ENCODE results near the gene PLXDC2. TPM values are rescaled to one million over a fixed set of nuclear protein-coding genes. Genes with fewer than 3 reads are reported as not detected.

The PLXDC2 gene
- total and polyA plus RNA-seq, 2 donors (not counting 1 experiment from before 2014, with no cell fraction given), result 4.2 to 5.1 TPM

- H3K36me3 ChIP-seq (ENCODE audit: control insufficient read depth, insufficient read depth, low read length), result no peaks in the 10 kb centered on the region
- H3K79me2 ChIP-seq (ENCODE audit: control insufficient read depth, insufficient read depth, low read length), result no peaks in the 10 kb centered on the region
- DNase-seq (ENCODE audit: low read depth in 2 of 2), result peak in 1 of 2 donors; percentile 33
- H2AFZ ChIP-seq (ENCODE audit: low read length), result no peak overlapping the region
- H3K4me1 ChIP-seq (ENCODE audit: control insufficient read depth, extremely low read depth, insufficient read depth, low read length), result no peaks in the 10 kb centered on the region
- H3K4me2 ChIP-seq (ENCODE audit: extremely low read depth, insufficient read depth, low read length), result no peak overlapping the region
- H4K20me1 ChIP-seq (ENCODE audit: control insufficient read depth, extremely low read depth, insufficient read depth, low read length), result no peaks in the 10 kb centered on the region
- H3K27me3 ChIP-seq (ENCODE audit: control insufficient read depth, insufficient read depth, low read length), result no peaks in the 10 kb centered on the region
- H3K4me3 ChIP-seq (replicated peaks in 1 of 4; ENCODE audit: control extremely low read depth in 1 of 4, insufficient read depth in 1 of 4, low read depth in 3 of 4, low read length in 4 of 4), result no peak overlapping the region
- H3K27ac ChIP-seq (ENCODE audit: insufficient read depth, low read length), result no peak overlapping the region
- H3K9me3 ChIP-seq (ENCODE audit: control insufficient read depth, insufficient read depth, low read depth, low read length), result no peaks in the 10 kb centered on the region
- H3K9ac ChIP-seq (ENCODE audit: insufficient read depth, low read length), result no peak overlapping the region
- TF ChIP-seq, protein P1, sequence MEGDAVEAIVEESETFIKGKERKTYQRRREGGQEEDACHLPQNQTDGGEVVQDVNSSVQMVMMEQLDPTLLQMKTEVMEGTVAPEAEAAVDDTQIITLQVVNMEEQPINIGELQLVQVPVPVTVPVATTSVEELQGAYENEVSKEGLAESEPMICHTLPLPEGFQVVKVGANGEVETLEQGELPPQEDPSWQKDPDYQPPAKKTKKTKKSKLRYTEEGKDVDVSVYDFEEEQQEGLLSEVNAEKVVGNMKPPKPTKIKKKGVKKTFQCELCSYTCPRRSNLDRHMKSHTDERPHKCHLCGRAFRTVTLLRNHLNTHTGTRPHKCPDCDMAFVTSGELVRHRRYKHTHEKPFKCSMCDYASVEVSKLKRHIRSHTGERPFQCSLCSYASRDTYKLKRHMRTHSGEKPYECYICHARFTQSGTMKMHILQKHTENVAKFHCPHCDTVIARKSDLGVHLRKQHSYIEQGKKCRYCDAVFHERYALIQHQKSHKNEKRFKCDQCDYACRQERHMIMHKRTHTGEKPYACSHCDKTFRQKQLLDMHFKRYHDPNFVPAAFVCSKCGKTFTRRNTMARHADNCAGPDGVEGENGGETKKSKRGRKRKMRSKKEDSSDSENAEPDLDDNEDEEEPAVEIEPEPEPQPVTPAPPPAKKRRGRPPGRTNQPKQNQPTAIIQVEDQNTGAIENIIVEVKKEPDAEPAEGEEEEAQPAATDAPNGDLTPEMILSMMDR (conservative IDR thresholded peaks at IDR 0.05 in 1 of 2, IDR thresholded peaks at IDR 0.05 in 1 of 2; ENCODE audit: low read depth in 1 of 2, low read length in 2 of 2), result no peak
- no peak for TF ChIP-seq EZH2 (IDR thresholded peaks at IDR 0.05; ENCODE audit: low read length, missing control alignments)
Measured at GRCh38 chr10:19971343-19972052, 155.3 kb downstream of the PLXDC2 start.

- H3K9ac ChIP-seq (ENCODE audit: insufficient read depth, low read length), result no peak overlapping the region
- TF ChIP-seq, protein P1 (conservative IDR thresholded peaks at IDR 0.05 in 1 of 2, IDR thresholded peaks at IDR 0.05 in 1 of 2; ENCODE audit: low read depth in 1 of 2, low read length in 2 of 2), result no peak
- TF ChIP-seq EZH2 (IDR thresholded peaks at IDR 0.05; ENCODE audit: low read length, missing control alignments), result no peak
- H3K27ac ChIP-seq (ENCODE audit: insufficient read depth, low read length), result no peak overlapping the region
Measured at GRCh38 chr10:19974138-19974537, 157.9 kb downstream of the PLXDC2 start.

GRCh38 chr10:19974554-19974953 is 158.3 kb downstream of the PLXDC2 start:
- no peaks in the 10 kb centered on the region for H3K27me3 ChIP-seq (ENCODE audit: control insufficient read depth, insufficient read depth, low read length)
- H3K27ac ChIP-seq (ENCODE audit: insufficient read depth, low read length), result no peak overlapping the region
- H3K4me1 ChIP-seq (ENCODE audit: control insufficient read depth, extremely low read depth, insufficient read depth, low read length), result no peaks in the 10 kb centered on the region
- no peak for DNase-seq (ENCODE audit: low read depth in 2 of 2)
- no peak overlapping the region for H3K9ac ChIP-seq (ENCODE audit: insufficient read depth, low read length)
- no peak for TF ChIP-seq EZH2 (IDR thresholded peaks at IDR 0.05; ENCODE audit: low read length, missing control alignments)
- TF ChIP-seq, protein P1 (conservative IDR thresholded peaks at IDR 0.05 in 1 of 2, IDR thresholded peaks at IDR 0.05 in 1 of 2; ENCODE audit: low read depth in 1 of 2, low read length in 2 of 2), result no peak
- no peak overlapping the region for H3K4me3 ChIP-seq (replicated peaks in 1 of 4; ENCODE audit: control extremely low read depth in 1 of 4, insufficient read depth in 1 of 4, low read depth in 3 of 4, low read length in 4 of 4)
- H3K79me2 ChIP-seq (ENCODE audit: control insufficient read depth, insufficient read depth, low read length), result no peaks in the 10 kb centered on the region
- no peaks in the 10 kb centered on the region for H3K9me3 ChIP-seq (ENCODE audit: control insufficient read depth, insufficient read depth, low read depth, low read length)
- H4K20me1 ChIP-seq (ENCODE audit: control insufficient read depth, extremely low read depth, insufficient read depth, low read length), result no peaks in the 10 kb centered on the region
- no peaks in the 10 kb centered on the region for H3K36me3 ChIP-seq (ENCODE audit: control insufficient read depth, insufficient read depth, low read length)
- H2AFZ ChIP-seq (ENCODE audit: low read length), result no peak overlapping the region
- H3K4me2 ChIP-seq (ENCODE audit: extremely low read depth, insufficient read depth, low read length), result no peak overlapping the region

More at GRCh38 chr10:19974138-19974537, 157.9 kb downstream of the PLXDC2 start:
- no peak overlapping the region for H3K4me2 ChIP-seq (ENCODE audit: extremely low read depth, insufficient read depth, low read length)
- H3K36me3 ChIP-seq (ENCODE audit: control insufficient read depth, insufficient read depth, low read length), result no peaks in the 10 kb centered on the region
- no peak overlapping the region for H2AFZ ChIP-seq (ENCODE audit: low read length)
- no peak for DNase-seq (ENCODE audit: low read depth in 2 of 2)
- H3K79me2 ChIP-seq (ENCODE audit: control insufficient read depth, insufficient read depth, low read length), result no peaks in the 10 kb centered on the region
- no peak overlapping the region for H3K4me3 ChIP-seq (replicated peaks in 1 of 4; ENCODE audit: control extremely low read depth in 1 of 4, insufficient read depth in 1 of 4, low read depth in 3 of 4, low read length in 4 of 4)
- H3K4me1 ChIP-seq (ENCODE audit: control insufficient read depth, extremely low read depth, insufficient read depth, low read length), result no peaks in the 10 kb centered on the region
- H3K27me3 ChIP-seq (ENCODE audit: control insufficient read depth, insufficient read depth, low read length), result no peaks in the 10 kb centered on the region
- H4K20me1 ChIP-seq (ENCODE audit: control insufficient read depth, extremely low read depth, insufficient read depth, low read length), result no peaks in the 10 kb centered on the region
- no peaks in the 10 kb centered on the region for H3K9me3 ChIP-seq (ENCODE audit: control insufficient read depth, insufficient read depth, low read depth, low read length)
